DND-41 (cell line): ENCODE measurements around the gene TMEM106B.

ENCODE experiments used
- EZH2 ChIP-seq: IDR thresholded peaks from 3 replicates; pipeline ENCODE4 v1.6.1; 2012; ENCODE audit warnings: borderline replicate concordance, low read depth, mild to moderate bottlenecking, moderate library complexity, low read length, inconsistent platforms; ENCODE audit not compliant: severe bottlenecking
- TF ChIP-seq, protein P1 (sequence below): IDR thresholded peaks from 2 replicates; pipeline ENCODE4 v1.5.1; 2012; ENCODE audit warnings: borderline replicate concordance, low read length, moderate library complexity, mild to moderate bottlenecking; ENCODE audit not compliant: poor library complexity, severe bottlenecking; ENCODE audit errors: extremely low read depth

DNA sequence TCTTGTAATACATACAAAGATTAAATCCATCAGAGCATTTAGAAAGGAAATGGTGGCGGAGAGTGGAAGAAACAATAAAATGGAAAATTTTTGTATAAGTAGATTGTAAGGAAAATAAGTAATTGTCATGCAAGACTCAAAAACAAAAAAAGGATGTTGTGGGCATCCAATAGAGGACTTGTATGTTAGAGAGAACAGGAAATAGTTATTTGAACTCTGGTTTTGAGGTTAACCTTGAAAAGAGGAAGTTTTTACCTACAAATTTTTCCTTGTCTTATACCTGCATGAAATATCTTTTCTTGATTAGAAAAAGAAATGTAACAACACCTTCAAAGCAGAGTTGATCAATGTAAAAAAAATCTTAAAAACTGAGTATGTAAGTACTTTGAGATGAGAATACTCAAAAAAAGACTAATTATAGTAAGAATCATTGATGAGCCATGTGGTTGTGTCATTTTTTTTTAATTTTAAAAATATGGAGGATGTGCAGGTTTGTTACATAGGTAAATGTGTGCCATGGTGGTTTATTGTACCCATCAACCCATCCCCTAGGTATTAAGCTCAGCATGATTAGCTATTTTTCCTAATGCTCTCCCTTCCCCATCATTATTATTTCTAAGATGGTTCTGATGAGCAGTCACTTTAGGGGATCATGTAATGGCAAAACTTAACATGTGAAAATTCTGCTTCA is 11.9 kb downstream of the TMEM106B start:
- TF ChIP-seq, protein P1, sequence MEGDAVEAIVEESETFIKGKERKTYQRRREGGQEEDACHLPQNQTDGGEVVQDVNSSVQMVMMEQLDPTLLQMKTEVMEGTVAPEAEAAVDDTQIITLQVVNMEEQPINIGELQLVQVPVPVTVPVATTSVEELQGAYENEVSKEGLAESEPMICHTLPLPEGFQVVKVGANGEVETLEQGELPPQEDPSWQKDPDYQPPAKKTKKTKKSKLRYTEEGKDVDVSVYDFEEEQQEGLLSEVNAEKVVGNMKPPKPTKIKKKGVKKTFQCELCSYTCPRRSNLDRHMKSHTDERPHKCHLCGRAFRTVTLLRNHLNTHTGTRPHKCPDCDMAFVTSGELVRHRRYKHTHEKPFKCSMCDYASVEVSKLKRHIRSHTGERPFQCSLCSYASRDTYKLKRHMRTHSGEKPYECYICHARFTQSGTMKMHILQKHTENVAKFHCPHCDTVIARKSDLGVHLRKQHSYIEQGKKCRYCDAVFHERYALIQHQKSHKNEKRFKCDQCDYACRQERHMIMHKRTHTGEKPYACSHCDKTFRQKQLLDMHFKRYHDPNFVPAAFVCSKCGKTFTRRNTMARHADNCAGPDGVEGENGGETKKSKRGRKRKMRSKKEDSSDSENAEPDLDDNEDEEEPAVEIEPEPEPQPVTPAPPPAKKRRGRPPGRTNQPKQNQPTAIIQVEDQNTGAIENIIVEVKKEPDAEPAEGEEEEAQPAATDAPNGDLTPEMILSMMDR: no peak
- TF ChIP-seq EZH2: no peak
